Activated T-cell treated with anti-CD3 and anti-CD28 coated beads, Interleukin-2, amount 50 U/mL, for 72 hours (primary cell): Measurements from ENCODE around the gene CIITA. TPM values are rescaled to one million over a fixed set of nuclear protein-coding genes. Genes with fewer than 3 reads are reported as not detected.

Experiments
- ATAC-seq, 2 donors: fragments of 150-1000 bp; cut with Tn5 transposase; replicated peaks in 1 of 2; 2 replicates each; pipeline ENCODE4 v1.10.0; 2021; ENCODE audit warnings: moderate library complexity in 2 of 2, mild to moderate bottlenecking in 1 of 2
- DNase-seq, 2 donors: peaks; one replicate each; pipeline ENCODE4 v3.0.0; 2021 to 2022; ENCODE audit warnings: mixed read lengths in 1 of 2
- H3K27ac Mint-ChIP-seq: one replicate; pipeline ENCODE4 v1.8.0; 2022; ENCODE audit warnings: mild to moderate bottlenecking, moderate library complexity, mixed read lengths
- H3K27me3 Mint-ChIP-seq: one replicate; pipeline ENCODE4 v1.8.0; 2022; ENCODE audit warnings: low read depth, mixed read lengths
- H3K36me3 Mint-ChIP-seq, 2 donors: one replicate each; pipeline ENCODE4 v1.8.0; 2022; ENCODE audit warnings: mixed read lengths in 2 of 2, mild to moderate bottlenecking in 1 of 2; ENCODE audit not compliant: insufficient read depth in 2 of 2
- H3K4me1 Mint-ChIP-seq: one replicate; pipeline ENCODE4 v1.8.0; 2022; ENCODE audit warnings: low read depth, mixed read lengths
- H3K4me3 Mint-ChIP-seq, 2 donors: one replicate each; pipeline ENCODE4 v1.8.0; 2022; ENCODE audit warnings: mild to moderate bottlenecking in 2 of 2, mixed read lengths in 2 of 2, moderate library complexity in 2 of 2
- H3K9me3 Mint-ChIP-seq, 2 donors: one replicate each; pipeline ENCODE4 v1.8.0; 2022; ENCODE audit warnings: mixed read lengths in 2 of 2
- total RNA-seq, 2 donors: library from RNA; stranded (reverse); gene quantifications; one replicate each; pipeline ENCODE4 v1.2.3, GENCODE V29; 2022

The CIITA gene
- total RNA-seq, 2 donors from 2014 or later, result 3.1 to 7.2 TPM

DNA sequence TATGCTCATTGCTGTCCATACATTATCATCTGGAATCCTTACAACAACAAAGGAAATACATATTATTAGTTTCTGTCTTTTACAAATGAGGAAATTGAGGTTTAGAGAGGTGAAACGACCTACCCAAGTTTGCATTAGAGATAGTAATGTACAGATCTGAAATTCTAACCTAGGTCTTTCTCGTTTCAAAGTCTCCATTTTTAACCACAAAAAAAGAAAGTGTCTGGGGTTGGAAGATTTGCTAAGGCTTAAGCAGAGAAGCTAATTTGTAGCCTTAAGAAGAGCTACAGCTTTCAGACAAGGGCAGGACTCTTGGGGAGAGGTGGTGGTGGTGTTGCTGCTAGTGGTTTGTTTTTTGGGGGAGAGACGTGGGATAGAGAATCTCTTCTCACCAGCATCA lies 19.2 kb downstream of the CIITA start:
- Mint-ChIP-seq H3K4me1 (no peaks in the 10 kb centered on the region), H3K27ac (no peak overlapping the region), H3K9me3 (no peaks in the 10 kb centered on the region), H3K4me3 (no peak overlapping the region), H3K27me3 (peaks cover 27% of the 10 kb centered on the region), H3K36me3 (no peaks in the 10 kb centered on the region)
- DNase-seq (no peak), ATAC-seq (no peak)

DNA sequence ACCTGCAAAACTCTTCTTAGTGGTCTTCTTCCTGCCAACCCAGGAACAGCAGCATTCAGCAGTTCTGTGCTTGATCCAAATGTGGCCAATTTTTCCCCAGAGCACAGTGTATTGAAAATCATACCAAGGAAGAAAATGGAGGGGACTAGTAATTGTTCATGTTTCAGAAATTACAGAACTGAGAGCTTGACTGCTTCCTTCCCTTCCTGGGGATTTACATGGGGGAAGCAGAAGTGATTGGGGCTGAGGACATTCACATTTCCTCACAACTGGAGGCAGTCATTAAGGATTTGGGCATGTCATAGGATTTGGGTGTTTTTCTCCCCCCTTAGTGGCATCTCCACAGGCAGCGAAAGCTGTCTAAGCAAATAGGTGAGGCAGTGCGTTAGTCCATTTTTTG lies 19.7 kb downstream of the CIITA start:
- H3K27me3 Mint-ChIP-seq, result peaks cover 23% of the 10 kb centered on the region
- ATAC-seq (no peak), DNase-seq (no peak)
- H3K9me3 Mint-ChIP-seq, result no peaks in the 10 kb centered on the region
- H3K27ac Mint-ChIP-seq, result no peak overlapping the region
- no peak overlapping the region for H3K4me3 Mint-ChIP-seq
- H3K36me3 Mint-ChIP-seq, result no peaks in the 10 kb centered on the region
- no peaks in the 10 kb centered on the region for H3K4me1 Mint-ChIP-seq

DNA sequence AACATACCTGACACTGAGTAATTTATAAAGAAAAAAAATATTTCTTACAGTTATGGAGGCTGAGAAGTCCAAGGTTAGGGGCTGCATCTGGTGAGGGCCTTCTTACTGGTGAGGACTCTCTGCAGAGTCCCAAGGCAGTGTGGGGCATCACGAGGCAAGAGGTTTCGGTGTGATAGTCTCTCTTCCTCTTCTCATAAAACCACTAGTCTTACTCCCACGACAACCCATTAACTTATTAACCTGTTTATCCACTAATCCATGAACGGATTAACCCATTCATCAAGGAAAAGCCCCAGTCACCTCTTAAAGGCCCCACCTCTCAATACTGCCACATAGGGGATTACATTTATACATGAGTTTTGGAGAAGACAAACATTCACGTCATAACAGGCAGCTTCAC lies 20.1 kb downstream of the CIITA start:
- H3K9me3 Mint-ChIP-seq, result no peaks in the 10 kb centered on the region
- peaks cover 19% of the 10 kb centered on the region for H3K27me3 Mint-ChIP-seq
- no peak overlapping the region for H3K4me3 Mint-ChIP-seq
- H3K27ac Mint-ChIP-seq, result no peak overlapping the region
- DNase-seq, result no peak
- no peaks in the 10 kb centered on the region for H3K36me3 Mint-ChIP-seq
- no peak for ATAC-seq
- H3K4me1 Mint-ChIP-seq, result no peaks in the 10 kb centered on the region

DNA sequence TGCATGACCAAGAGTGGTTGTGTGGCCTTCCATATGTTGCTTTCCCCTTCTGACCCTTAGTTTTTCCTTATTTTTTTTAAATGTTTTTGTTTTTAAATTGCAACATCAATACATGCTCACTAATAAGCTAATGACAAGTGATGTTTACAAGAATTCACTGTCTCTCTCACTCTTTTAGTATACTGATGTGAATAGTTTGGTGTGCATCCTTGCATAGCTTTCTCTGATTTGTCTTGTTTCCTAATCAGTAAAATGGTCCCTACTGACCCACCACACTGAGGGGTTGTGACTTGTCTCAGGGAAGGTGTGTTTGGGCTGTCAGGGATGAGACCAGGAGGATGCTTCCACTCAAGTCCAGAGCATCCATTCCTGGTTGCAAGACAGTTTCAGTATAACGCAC lies 26.0 kb downstream of the CIITA start:
- H3K4me1 Mint-ChIP-seq, result no peaks in the 10 kb centered on the region
- H3K36me3 Mint-ChIP-seq, result peaks cover 4% of the 10 kb centered on the region in 2 donors
- no peak overlapping the region for H3K4me3 Mint-ChIP-seq
- H3K27ac Mint-ChIP-seq, result no peak overlapping the region
- no peak for ATAC-seq
- DNase-seq, result no peak
- peaks cover 2 to 4% of the 10 kb centered on the region in 2 donors for H3K9me3 Mint-ChIP-seq
- no peaks in the 10 kb centered on the region for H3K27me3 Mint-ChIP-seq

DNA sequence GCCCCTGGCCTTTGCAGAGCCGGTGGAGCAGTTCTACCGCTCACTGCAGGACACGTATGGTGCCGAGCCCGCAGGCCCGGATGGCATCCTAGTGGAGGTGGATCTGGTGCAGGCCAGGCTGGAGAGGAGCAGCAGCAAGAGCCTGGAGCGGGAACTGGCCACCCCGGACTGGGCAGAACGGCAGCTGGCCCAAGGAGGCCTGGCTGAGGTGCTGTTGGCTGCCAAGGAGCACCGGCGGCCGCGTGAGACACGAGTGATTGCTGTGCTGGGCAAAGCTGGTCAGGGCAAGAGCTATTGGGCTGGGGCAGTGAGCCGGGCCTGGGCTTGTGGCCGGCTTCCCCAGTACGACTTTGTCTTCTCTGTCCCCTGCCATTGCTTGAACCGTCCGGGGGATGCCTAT lies 29.5 kb downstream of the CIITA start:
- Mint-ChIP-seq H3K36me3 (peaks cover 4% of the 10 kb centered on the region in 2 donors), H3K4me1 (no peaks in the 10 kb centered on the region), H3K4me3 (no peak overlapping the region), H3K9me3 (peaks cover 2 to 4% of the 10 kb centered on the region in 2 donors), H3K27ac (no peak overlapping the region), H3K27me3 (peaks cover 5% of the 10 kb centered on the region)
- DNase-seq, result no peak
- ATAC-seq, result no peak

DNA sequence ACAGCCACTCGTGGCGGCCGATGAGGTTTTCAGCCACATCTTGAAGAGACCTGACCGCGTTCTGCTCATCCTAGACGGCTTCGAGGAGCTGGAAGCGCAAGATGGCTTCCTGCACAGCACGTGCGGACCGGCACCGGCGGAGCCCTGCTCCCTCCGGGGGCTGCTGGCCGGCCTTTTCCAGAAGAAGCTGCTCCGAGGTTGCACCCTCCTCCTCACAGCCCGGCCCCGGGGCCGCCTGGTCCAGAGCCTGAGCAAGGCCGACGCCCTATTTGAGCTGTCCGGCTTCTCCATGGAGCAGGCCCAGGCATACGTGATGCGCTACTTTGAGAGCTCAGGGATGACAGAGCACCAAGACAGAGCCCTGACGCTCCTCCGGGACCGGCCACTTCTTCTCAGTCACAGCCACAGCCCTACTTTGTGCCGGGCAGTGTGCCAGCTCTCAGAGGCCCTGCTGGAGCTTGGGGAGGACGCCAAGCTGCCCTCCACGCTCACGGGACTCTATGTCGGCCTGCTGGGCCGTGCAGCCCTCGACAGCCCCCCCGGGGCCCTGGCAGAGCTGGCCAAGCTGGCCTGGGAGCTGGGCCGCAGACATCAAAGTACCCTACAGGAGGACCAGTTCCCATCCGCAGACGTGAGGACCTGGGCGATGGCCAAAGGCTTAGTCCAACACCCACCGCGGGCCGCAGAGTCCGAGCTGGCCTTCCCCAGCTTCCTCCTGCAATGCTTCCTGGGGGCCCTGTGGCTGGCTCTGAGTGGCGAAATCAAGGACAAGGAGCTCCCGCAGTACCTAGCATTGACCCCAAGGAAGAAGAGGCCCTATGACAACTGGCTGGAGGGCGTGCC lies 30.1 kb downstream of the CIITA start:
- peaks cover 4% of the 10 kb centered on the region in 2 donors for H3K36me3 Mint-ChIP-seq
- H3K4me1 Mint-ChIP-seq, result no peaks in the 10 kb centered on the region
- no peak overlapping the region for H3K4me3 Mint-ChIP-seq
- DNase-seq (no peak), ATAC-seq (no peak)
- H3K27ac Mint-ChIP-seq, result no peak overlapping the region
- peaks cover 9% of the 10 kb centered on the region for H3K27me3 Mint-ChIP-seq
- peaks cover 2 to 4% of the 10 kb centered on the region in 2 donors for H3K9me3 Mint-ChIP-seq

DNA sequence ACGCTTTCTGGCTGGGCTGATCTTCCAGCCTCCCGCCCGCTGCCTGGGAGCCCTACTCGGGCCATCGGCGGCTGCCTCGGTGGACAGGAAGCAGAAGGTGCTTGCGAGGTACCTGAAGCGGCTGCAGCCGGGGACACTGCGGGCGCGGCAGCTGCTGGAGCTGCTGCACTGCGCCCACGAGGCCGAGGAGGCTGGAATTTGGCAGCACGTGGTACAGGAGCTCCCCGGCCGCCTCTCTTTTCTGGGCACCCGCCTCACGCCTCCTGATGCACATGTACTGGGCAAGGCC lies 30.7 kb downstream of the CIITA start:
- H3K4me1 Mint-ChIP-seq, result no peaks in the 10 kb centered on the region

DNA sequence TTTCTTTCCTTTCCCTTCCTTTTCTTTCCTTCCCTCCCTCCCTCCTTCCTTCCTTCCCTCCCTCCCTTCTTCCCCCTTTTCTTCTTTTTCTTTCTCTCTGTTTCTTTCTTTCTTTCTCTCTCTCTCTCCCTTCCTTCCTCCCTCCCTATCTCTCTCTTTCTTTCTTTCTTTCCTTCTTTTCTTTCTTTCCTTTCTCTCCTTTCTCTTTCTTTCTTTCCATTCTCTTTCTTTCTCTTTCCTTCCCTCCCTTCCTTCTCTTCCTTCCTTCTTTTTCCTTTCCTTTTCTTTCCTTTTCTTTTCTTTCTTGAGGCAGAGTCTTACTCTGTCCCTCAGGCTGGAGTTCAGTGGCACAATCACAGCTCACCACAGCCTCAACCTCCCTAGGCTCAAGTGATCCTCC lies 34.3 kb downstream of the CIITA start:
- ATAC-seq, result no peak
- peaks cover 12% of the 10 kb centered on the region for H3K4me1 Mint-ChIP-seq

More for the DNA sequence above, 30.7 kb downstream of the CIITA start:
- peaks cover under 1 to 3% of the 10 kb centered on the region in 2 donors for H3K9me3 Mint-ChIP-seq
- H3K4me3 Mint-ChIP-seq, result no peak overlapping the region
- DNase-seq, result no peak
- peaks cover 9% of the 10 kb centered on the region for H3K27me3 Mint-ChIP-seq
- H3K27ac Mint-ChIP-seq, result no peak overlapping the region
- peaks cover 3 to 4% of the 10 kb centered on the region in 2 donors for H3K36me3 Mint-ChIP-seq
- ATAC-seq, result no peak

DNA sequence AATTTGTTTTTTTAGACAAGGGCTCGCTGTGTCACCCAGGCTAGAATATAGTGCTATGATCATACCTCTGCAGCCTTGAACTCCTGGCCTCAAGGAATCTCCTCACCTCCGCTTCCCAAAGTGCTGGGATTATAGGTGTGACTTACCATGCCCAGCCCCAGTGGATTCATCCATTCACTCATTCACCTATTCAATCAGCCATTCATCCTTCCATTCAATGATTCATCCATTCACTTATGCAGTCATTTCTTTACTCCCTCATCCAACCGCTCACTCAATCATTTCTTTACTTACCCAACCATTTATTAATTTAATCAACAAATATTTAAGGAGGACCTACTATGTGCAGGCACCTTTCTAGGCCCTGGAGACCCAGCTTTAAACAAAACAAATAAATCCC lies 39.5 kb downstream of the CIITA start:
- H3K4me3 Mint-ChIP-seq, result no peak overlapping the region
- H3K9me3 Mint-ChIP-seq, result no peaks in the 10 kb centered on the region
- H3K27me3 Mint-ChIP-seq, result peaks cover 3% of the 10 kb centered on the region
- ATAC-seq (peak in 1 of 2 donors; percentile 48), DNase-seq (no peak)
- H3K27ac Mint-ChIP-seq, result no peak overlapping the region
- no peaks in the 10 kb centered on the region for H3K36me3 Mint-ChIP-seq
- H3K4me1 Mint-ChIP-seq, result peaks cover 19% of the 10 kb centered on the region

More for the DNA sequence above, 34.3 kb downstream of the CIITA start:
- no peak overlapping the region for H3K27ac Mint-ChIP-seq
- H3K27me3 Mint-ChIP-seq, result peaks cover 9% of the 10 kb centered on the region
- no peak for DNase-seq
- no peaks in the 10 kb centered on the region for H3K36me3 Mint-ChIP-seq
- no peaks in the 10 kb centered on the region for H3K9me3 Mint-ChIP-seq
- no peak overlapping the region for H3K4me3 Mint-ChIP-seq

DNA sequence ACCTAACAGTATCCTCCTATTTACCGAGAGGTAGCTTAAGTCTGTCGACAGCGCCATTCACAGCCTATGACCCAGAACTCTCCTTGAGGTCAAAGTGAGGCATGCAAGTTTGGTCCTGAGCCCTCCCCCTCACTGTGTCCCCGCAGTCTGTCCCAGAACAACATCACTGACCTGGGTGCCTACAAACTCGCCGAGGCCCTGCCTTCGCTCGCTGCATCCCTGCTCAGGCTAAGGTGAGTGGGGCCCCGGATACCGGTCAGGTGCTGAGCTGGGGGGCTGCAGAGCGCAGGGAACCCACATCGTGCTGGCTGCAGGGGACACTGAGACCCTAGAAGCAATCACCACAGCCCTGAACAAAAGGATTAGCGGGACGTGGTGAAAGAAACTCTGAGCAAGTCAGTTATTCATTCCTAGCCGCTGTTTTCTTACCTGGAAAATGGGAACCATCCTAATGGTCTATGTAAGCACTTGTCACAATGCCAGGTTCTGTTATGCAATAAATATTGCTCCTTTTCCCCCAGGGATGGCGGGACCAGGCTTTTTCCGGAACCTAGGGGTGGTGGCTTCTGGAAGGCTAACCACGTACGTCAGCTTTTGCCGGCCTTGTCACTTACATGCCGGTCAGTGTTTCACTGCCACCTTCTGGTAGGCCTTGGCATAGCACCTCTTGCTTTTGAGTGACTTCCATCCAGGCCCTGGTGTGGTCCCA lies 41.4 kb downstream of the CIITA start:
- peak; percentile 84 to 88 for DNase-seq
- no peak overlapping the region for H3K27ac Mint-ChIP-seq
- H3K9me3 Mint-ChIP-seq, result no peaks in the 10 kb centered on the region
- H3K4me3 Mint-ChIP-seq, result no peak overlapping the region
- peaks cover 19% of the 10 kb centered on the region for H3K4me1 Mint-ChIP-seq
- peak; percentile 63 to 70 for ATAC-seq
- no peaks in the 10 kb centered on the region for H3K36me3 Mint-ChIP-seq
- H3K27me3 Mint-ChIP-seq, result no peaks in the 10 kb centered on the region

DNA sequence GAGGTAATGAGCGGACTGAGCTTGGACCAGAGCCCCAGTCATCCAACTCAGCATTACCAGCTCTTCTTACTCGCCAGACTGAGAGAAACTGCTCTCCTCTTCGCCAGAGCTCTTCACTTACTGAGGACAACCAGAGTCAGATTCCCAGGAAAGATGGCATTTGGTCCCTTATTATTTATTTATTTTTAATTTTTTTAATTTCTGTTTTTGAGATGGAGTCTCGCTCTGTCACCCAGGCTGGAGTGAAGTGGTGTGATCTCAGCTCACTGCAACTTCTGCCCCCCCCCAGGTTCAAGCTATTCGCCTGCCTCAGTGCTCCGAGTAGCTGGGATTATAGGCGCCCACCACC lies 42.0 kb downstream of the CIITA start:
- no peaks in the 10 kb centered on the region for H3K27me3 Mint-ChIP-seq
- no peak overlapping the region for H3K27ac Mint-ChIP-seq
- no peaks in the 10 kb centered on the region for H3K9me3 Mint-ChIP-seq
- peaks cover 19% of the 10 kb centered on the region for H3K4me1 Mint-ChIP-seq
- no peak overlapping the region for H3K4me3 Mint-ChIP-seq
- DNase-seq, result no peak
- no peak for ATAC-seq
- no peaks in the 10 kb centered on the region for H3K36me3 Mint-ChIP-seq

DNA sequence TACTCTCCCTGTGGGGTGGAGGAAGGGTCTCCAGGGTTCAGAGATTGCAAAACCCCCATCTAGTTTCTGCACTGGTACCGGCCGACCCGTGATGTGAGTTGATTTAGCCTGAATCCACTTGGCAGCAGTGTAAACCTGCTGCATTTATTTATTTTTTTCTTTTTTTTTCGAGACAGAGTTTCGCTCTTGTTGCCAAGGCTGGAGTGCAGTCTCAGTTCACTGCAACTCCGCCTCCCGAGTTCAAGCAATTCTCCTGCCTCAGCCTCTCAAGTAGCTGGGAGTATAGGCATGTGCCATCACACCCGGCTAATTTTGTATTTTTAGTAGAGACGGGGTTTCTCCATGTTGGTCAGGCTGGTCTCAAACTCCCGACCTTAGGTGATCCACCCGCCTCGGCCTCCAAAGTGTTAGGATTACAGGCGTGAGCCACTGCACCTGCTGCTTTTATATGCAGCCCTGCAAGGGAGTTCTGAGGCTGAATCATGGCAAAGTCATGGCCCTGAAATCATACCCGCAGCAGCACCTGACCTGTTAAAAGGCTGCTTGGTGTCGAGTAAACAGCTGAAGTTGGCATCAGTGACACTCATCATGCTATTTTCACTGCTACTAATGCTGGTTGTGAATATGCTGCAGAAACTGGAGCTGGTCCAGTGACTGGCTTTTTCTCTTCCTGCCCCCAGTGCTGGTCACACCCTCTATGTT lies 43.9 kb downstream of the CIITA start:
- no peak overlapping the region for H3K4me3 Mint-ChIP-seq
- no peaks in the 10 kb centered on the region for H3K9me3 Mint-ChIP-seq

DNA sequence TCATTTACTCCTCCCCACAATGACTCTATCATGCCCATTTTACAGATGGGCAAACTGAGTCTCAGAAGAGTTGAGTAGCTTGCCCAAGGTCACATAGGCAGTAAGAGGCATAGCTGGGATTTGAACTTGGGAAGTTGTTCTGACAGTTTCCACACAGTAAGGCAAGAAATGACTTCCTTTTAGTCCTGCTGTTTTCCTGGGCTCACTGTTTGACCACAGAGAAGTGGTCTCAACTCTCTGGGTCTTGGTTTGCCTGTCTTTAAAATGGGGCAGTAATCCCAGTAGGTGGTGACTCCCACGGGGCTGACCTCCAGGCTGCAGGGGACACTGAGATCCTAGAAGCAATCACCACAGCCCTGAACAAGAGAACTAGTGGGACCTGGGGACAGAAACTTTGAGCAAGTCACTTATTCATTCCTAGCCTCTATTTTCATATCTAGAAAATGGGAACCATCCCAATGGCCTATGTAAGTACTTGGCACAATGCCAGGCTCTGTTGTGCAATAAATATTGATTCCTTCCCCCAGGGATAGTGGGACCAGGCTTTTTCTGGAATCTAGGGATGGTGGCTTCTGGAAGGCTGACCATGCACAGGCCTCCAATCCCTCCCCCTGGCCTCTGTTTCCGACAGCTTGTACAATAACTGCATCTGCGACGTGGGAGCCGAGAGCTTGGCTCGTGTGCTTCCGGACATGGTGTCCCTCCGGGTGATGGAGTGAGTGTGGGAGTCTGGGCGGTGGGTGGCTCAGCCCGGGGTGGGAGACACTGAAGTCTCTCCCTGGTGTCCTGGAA lies 44.7 kb downstream of the CIITA start:
- Mint-ChIP-seq H3K36me3 (peaks cover 0 to 3% of the 10 kb centered on the region in 2 donors), H3K27me3 (no peaks in the 10 kb centered on the region), H3K9me3 (no peaks in the 10 kb centered on the region), H3K27ac (no peak overlapping the region), H3K4me1 (peaks cover 2% of the 10 kb centered on the region), H3K4me3 (no peak overlapping the region)
- DNase-seq (no peak), ATAC-seq (no peak)

More for the DNA sequence above, 43.9 kb downstream of the CIITA start:
- ATAC-seq, result no peak
- no peak overlapping the region for H3K27ac Mint-ChIP-seq
- DNase-seq, result no peak
- peaks cover 10% of the 10 kb centered on the region for H3K4me1 Mint-ChIP-seq
- H3K27me3 Mint-ChIP-seq, result no peaks in the 10 kb centered on the region
- no peaks in the 10 kb centered on the region for H3K36me3 Mint-ChIP-seq
